Activated CD4-positive, alpha-beta T cell treated with anti-CD3 and anti-CD28 coated beads, Interleukin-2, amount 10 ng/mL, durations not matched to agents 7 days and 5 days (primary cell): ENCODE measurements around the gene KRT3. TPM values are rescaled to one million over a fixed set of nuclear protein-coding genes. Genes with fewer than 3 reads are reported as not detected.

Source experiments
- CTCF ChIA-PET: fragments of 350-600 bp; sonication (Branson Sonifier 250); formaldehyde crosslinking; loops from one replicate; lab custom pipeline; 2021; ENCODE audit warnings: antibody characterized with exemption; lab: Charles Lee
- POLR2A ChIA-PET: fragments of 350-600 bp; sonication (Branson Sonifier 250); formaldehyde crosslinking; loops from one replicate; lab custom pipeline; 2021; ENCODE audit warnings: antibody characterized with exemption; lab: Charles Lee
- DNase-seq: peaks from one replicate; pipeline ENCODE4 v3.0.0-alpha.2; 2020
- H3K27ac Mint-ChIP-seq: one replicate; pipeline ENCODE4 v1.8.0; 2021; ENCODE audit warnings: mild to moderate bottlenecking, moderate library complexity, mixed read lengths
- H3K27me3 Mint-ChIP-seq: one replicate; pipeline ENCODE4 v1.8.0; 2021; ENCODE audit warnings: mixed read lengths
- H3K36me3 Mint-ChIP-seq: one replicate; pipeline ENCODE4 v1.8.0; 2021; ENCODE audit warnings: low read depth, mixed read lengths
- H3K4me1 Mint-ChIP-seq: one replicate; pipeline ENCODE4 v1.8.0; 2021; ENCODE audit warnings: mixed read lengths
- H3K4me3 Mint-ChIP-seq: one replicate; pipeline ENCODE4 v1.8.0; 2021; ENCODE audit warnings: mild to moderate bottlenecking, moderate library complexity, mixed read lengths
- H3K9me3 Mint-ChIP-seq: one replicate; pipeline ENCODE4 v1.8.0; 2021; ENCODE audit warnings: mixed read lengths
- total RNA-seq, 2 experiments: library from RNA; stranded (reverse); gene quantifications; one replicate each; pipeline ENCODE4 v1.2.3, GENCODE V29; 2021

KRT3 gene
- total RNA-seq: not detected

DNA sequence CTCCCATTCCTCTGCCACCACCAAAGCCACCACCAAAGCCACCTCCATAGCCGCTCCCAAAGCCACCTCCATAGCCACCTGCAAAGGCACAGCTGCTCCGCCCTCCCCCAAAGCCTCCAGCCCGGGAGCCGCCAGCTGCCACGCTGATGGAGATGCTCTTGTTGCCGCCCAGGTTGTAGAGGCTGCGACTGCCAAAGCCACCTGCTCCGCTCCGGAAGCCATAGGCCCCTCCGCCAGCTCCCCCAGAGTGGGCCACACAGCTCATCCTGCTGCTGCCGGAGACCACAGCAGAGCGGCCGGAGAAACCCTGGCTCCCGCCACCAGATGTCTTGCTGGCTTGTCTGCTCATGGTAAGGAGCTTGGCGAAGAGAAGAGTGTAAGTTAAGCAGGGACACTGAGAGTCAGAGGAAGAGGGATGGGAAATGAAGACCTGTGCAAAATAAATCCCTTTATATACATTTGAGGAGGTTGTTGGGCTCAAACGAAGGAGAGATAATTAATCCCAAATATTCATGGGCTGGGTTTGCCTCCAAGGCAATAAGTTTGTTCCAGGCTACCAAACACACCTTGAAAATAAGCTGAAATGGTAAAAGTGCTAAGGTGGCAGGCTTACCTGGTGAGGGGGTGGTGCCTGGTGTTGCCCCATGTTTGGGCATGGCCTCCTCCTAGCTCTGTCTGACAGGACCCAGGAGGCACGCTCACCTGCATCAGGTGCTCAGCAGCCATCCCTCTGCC, at the start of gene KRT3:
Gene KRT3, minus strand, starts transcription at position 424 of the 735 bp plus-strand sequence. Its CDS starts 75 bp downstream, at position 349.
- ChIA-PET CTCF (interaction anchor here (1.3 to 1.7 kb wide), 2 partner anchors 15 to 185 kb away, joined by 3 read pairs; no protein-coding TSS in a partner anchor), POLR2A (no interaction called here)
- no peak within 1 kb of the TSS for H3K4me3 Mint-ChIP-seq
- H3K9me3 Mint-ChIP-seq: no peaks in the 10 kb centered on the region
- DNase-seq: no peak
- H3K36me3 Mint-ChIP-seq: no peaks in the 10 kb centered on the region
- peaks cover 4% of the 10 kb centered on the region for H3K27me3 Mint-ChIP-seq
- H3K27ac Mint-ChIP-seq: no peak within 1 kb of the TSS
- peaks cover 2% of the 10 kb centered on the region for H3K4me1 Mint-ChIP-seq

DNA sequence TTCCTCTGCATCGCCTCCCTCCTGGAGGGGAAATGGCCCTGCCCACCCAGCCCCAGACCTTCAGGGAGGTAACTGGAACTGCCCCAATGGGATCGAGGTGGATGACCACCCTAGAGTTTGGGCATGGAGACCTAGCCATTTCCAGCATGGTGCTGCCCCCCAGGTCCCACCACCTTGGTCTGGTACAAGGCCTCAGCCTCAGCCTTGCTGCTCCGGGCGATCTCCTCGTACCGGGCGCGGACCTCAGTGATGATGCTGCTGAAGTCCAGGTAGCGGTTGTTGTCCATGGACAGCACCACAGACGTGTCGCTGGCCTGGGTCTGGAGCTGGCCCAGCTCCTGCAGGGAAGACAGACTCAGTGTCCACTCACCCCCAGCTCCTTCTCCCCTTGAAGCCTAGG, 48.5 kb upstream of the KRT3 start:
- no peaks in the 10 kb centered on the region for H3K36me3 Mint-ChIP-seq
- no peaks in the 10 kb centered on the region for H3K9me3 Mint-ChIP-seq
- ChIA-PET POLR2A (no interaction called here), CTCF (no interaction called here)
- H3K4me1 Mint-ChIP-seq: peaks cover 1% of the 10 kb centered on the region
- H3K27ac Mint-ChIP-seq: no peak overlapping the region
- H3K4me3 Mint-ChIP-seq: no peak overlapping the region
- no peak for DNase-seq
- no peaks in the 10 kb centered on the region for H3K27me3 Mint-ChIP-seq

DNA sequence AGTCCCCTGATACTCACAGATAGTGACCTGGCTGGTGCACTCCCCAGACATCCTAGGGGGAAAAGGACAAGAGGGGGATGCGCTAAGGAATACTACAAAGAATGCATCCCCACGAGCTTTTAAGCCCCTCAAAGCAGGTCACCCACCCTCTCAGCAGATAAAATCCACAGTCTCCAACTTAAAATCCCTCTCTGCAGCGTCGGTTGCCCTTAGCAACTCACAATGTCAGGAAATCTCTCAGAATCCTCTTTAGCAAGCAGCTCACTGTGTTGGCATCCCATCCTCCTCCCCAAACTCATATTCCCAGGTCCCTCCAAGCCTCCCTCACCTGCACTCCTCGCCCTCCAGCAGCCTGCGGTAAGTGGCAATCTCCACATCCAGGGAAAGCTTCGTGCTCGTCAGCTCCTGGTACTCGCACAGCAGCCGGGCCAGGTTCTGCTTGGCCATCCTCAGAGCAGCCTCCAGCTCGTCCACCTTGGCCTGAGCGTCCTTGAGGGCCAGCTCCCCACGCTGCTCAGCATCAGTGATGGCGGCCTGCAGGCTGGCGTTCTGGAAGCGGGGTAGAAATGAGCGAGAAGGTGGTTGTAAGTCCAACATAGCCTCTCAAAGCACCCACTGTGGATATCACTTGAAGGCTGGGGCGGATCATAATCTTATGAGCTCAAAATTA, 43.7 kb upstream of the KRT3 start:
- Mint-ChIP-seq H3K27ac (no peak overlapping the region), H3K4me1 (peaks cover 24% of the 10 kb centered on the region), H3K4me3 (no peak overlapping the region), H3K36me3 (no peaks in the 10 kb centered on the region), H3K27me3 (no peaks in the 10 kb centered on the region), H3K9me3 (no peaks in the 10 kb centered on the region)
- CTCF ChIA-PET: interaction anchor here (1.1 kb wide), 1 partner anchor 23 kb away, joined by 3 read pairs; no protein-coding TSS in a partner anchor
- POLR2A ChIA-PET: no interaction called here
- DNase-seq: no peak

DNA sequence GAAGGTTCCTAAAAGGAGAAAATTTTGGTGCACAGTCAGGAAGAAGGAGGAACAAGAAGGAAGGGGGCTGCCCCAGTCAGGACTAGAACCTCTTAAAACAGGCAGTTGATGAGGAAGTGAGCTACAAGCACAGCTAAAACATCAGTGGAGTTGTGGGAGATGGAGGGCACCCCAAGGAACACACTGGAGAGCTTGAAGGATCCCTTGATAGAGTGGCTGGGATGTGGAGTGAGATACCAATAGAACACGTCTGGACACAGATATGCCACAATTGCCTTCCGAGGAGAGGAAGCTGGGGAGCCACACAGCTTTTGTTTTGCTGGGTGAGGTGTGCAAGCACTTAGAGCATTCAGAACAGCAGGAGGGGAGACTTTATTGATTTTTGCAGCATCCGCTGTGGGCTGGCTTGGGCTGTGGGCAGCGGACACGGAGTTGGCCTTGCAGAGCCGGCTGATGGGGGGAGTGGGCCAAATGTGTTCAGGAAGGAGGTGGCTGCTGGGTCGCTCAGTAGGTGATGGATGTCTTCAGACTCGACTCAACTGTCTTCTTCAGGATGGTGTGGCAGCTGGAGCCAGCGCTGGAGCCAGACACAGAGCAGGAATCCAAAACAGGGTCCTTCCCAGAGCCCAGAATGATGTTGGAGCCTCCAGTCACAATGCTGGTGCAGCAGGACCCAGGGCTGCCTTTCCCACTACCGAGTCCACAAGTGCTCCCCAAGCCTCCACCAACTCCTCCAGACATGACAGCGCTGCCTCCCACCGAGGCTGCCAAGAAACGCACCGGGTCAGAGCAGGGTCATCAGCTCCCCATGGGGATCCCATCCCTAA, 42.9 kb upstream of the KRT3 start:
- Mint-ChIP-seq H3K27me3 (no peaks in the 10 kb centered on the region), H3K4me1 (peaks cover 24% of the 10 kb centered on the region), H3K9me3 (no peaks in the 10 kb centered on the region), H3K27ac (no peak overlapping the region), H3K36me3 (no peaks in the 10 kb centered on the region), H3K4me3 (no peak overlapping the region)
- ChIA-PET POLR2A (no interaction called here), CTCF (interaction anchor here (0.7 to 1.1 kb wide), 2 partner anchors 15 to 22 kb away, joined by 3 read pairs; no protein-coding TSS in a partner anchor)
- DNase-seq: no peak

DNA sequence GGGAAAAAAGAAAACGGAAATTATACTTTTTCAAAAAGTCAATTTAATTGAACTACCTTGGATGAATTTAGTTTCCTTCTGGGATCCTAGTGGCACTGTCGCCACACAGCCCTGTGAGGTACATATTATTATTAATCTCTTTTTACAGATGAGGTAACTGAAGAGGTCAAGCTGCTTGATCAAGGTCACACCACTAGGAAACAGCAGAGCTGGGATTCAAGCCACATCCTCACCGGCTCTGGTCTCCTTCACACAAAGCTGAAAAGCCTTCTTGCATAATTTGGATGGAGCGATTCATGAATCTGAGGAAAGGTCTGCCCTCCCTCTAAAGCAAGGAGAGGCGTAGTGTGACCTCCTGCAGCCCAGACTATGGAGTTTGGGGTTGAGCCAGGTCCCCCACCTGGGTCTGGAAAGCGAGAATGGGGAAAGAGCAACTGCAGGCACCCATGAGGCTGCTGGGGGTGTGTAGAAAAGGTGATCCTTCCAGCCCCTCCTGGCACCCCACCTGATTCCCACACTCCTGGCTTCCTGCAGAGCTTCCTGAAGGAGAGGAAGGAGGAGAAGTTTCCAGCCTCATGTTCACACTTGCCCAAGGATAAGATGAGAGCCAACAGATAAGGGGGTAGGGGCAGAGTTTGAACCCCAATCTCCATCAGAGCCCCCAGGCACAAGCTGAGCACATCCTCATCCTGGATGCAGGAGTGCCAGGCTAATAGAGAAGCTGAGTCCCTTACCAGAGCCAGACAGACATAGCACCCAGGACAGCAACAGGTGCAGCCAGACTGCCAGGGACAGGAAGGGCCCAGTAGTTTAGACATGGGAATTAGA, 42.1 kb upstream of the KRT3 start:
- POLR2A ChIA-PET: no interaction called here
- Mint-ChIP-seq H3K9me3 (no peaks in the 10 kb centered on the region), H3K27me3 (no peaks in the 10 kb centered on the region), H3K36me3 (no peaks in the 10 kb centered on the region), H3K4me3 (no peak overlapping the region), H3K4me1 (peaks cover 24% of the 10 kb centered on the region), H3K27ac (no peak overlapping the region)
- CTCF ChIA-PET: interaction anchor here (0.7 kb wide), 1 partner anchor 14 kb away, joined by 3 read pairs; no protein-coding TSS in a partner anchor
- DNase-seq: no peak

DNA sequence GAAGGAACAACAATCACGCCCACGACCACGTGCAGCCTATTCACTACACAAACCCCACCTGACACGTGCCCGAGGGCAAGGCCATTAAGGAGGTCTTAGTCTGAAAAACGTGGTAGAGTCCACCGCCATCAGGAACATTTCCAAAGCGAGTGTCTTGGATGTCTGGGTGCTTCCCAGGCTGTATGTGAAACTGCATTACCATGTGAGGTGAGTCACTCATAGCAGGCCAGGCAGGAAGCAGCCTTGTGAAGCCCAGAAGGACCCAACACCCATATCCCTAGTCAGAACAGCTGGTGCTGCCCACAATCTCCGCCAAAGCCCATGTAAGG, 41.5 kb upstream of the KRT3 start:
- POLR2A ChIA-PET: no interaction called here
- Mint-ChIP-seq H3K27ac (no peak overlapping the region), H3K36me3 (no peaks in the 10 kb centered on the region), H3K4me3 (no peak overlapping the region), H3K9me3 (no peaks in the 10 kb centered on the region), H3K27me3 (no peaks in the 10 kb centered on the region), H3K4me1 (peaks cover 22% of the 10 kb centered on the region)
- DNase-seq: no peak
- CTCF ChIA-PET: no interaction called here

DNA sequence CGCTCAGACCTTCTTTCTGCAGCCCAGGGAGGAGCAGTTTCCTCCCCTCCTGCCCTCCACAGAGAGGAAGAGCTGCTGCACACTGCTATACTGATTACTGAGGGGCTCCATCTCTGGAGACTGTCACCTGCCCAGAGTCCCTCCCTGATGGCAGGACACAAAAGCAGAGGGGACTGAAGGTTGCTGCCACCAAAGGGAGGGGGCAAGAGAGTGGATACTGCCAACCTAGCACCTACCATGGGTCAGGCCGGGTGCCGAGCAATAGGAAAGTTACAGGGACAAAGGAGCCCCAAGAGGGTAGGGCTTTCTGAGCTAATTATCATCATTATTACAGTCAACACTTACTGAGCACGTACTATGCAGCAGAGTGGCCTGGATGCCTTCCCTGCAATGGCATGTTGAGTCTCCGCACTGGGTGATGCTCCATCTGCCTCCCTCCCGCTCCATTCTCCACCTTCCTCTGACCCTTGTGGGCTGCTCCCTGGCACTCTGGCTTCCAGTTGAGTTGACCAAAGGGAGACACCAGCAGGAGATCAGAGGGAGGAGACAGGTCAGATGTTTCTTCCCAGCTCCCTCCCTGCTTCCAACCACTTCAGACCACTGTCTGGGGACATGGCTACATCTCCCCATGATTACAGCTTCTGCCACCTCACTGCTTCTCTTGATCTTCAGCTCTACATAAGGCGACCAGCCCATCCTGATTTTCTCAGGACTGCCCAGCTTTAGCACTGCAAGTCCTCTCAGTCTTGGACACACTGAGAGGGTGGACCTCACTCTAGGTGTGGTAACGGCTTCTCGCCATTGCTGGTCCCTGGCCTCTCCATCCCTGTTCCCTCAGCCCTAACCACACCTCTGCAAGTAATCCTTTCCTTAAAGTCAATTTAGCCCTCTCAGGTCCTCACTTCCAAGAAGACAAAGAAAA, 40.8 kb upstream of the KRT3 start:
- peak overlapping the region; percentile 9 for H3K27ac Mint-ChIP-seq
- no peaks in the 10 kb centered on the region for H3K27me3 Mint-ChIP-seq
- peaks cover 22% of the 10 kb centered on the region for H3K4me1 Mint-ChIP-seq
- no peaks in the 10 kb centered on the region for H3K9me3 Mint-ChIP-seq
- H3K36me3 Mint-ChIP-seq: no peaks in the 10 kb centered on the region
- DNase-seq: no peak
- ChIA-PET CTCF (no interaction called here), POLR2A (no interaction called here)
- no peak overlapping the region for H3K4me3 Mint-ChIP-seq

DNA sequence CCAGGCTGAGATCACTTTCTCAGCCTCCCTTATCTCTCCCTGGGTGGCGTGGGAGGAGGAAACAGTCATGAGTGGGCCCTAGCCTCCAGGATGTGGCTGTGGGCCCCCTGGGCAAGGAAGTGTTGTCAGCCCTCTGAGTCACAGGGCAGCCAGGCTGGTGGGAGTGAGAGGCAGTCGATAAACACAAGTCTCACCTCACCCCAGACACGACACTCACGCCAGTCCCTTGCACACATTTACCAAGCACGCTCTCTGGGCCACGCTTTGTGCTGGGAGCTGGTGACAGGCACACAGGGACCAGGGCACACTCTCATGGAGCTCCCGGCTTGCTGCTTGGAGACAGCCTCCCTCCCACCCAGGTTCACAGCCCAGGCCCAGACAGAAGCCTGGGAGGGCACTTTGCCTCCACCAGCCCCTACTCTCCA, 40.1 kb upstream of the KRT3 start:
- ChIA-PET CTCF (interaction anchor here (1.0 to 1.1 kb wide), 2 partner anchors 44 to 524 kb away, joined by 3 to 4 read pairs; no protein-coding TSS in a partner anchor), POLR2A (no interaction called here)
- Mint-ChIP-seq H3K4me3 (no peak overlapping the region), H3K27me3 (no peaks in the 10 kb centered on the region), H3K27ac (peak overlapping the region; percentile 9), H3K4me1 (peaks cover 22% of the 10 kb centered on the region), H3K9me3 (no peaks in the 10 kb centered on the region), H3K36me3 (no peaks in the 10 kb centered on the region)
- no peak for DNase-seq

DNA sequence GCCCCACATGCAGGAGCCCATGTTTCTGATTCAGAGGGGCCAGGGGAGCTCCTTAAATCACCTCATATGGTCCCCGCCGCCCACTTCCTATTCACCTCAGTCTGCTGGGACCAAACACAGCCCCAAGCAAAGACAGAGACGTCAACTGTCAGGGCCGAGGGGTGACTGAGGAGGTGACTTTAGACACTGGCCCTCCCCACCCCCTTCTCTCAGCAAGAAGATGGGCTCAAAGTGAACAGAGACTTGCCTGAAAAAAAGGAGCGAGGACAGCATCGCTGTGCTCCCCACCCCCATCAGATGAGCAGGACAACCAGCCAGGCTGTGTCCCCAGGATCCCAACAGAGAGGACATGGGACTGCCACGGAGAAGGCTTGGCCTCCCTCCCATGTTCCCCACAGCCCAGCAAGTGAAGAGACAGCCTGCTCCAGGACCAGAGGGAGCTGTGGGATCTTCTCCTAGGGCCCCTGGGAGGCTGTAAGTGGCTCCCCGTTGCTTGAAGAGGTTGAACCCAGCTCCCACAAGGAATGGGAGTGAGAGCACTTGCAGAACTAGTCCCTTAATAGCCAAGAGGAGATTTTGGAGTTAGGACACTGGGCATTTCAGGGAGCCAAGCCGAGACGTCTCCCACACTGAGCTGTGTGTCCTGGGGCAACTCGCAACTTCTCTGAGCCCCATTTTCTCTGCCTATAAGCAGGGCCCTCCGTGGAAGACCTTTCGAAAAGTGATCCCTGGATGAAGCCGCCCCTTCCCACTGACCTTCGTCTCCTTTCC, 39.5 kb upstream of the KRT3 start:
- no peak overlapping the region for H3K27ac Mint-ChIP-seq
- no peak for DNase-seq
- H3K27me3 Mint-ChIP-seq: no peaks in the 10 kb centered on the region
- CTCF ChIA-PET: interaction anchor here (1.0 to 1.1 kb wide), 2 partner anchors 44 to 524 kb away, joined by 3 to 4 read pairs; no protein-coding TSS in a partner anchor
- POLR2A ChIA-PET: no interaction called here
- no peaks in the 10 kb centered on the region for H3K36me3 Mint-ChIP-seq
- peaks cover 22% of the 10 kb centered on the region for H3K4me1 Mint-ChIP-seq
- no peak overlapping the region for H3K4me3 Mint-ChIP-seq
- H3K9me3 Mint-ChIP-seq: no peaks in the 10 kb centered on the region

DNA sequence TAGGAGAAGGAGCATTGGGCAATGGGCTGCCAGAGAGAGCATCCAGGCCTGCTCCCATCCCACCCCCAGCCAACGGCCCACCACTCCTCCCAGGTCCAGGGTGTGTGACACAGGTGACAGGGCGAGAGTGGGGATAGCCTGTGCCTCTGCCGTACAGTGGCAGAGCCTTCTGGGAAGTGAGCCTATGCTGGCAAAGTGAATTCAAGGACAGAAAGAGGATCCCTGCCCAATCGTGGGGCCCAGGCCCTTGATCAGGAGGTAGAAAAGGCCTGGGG, 38.7 kb upstream of the KRT3 start:
- H3K4me1 Mint-ChIP-seq: peaks cover 22% of the 10 kb centered on the region
- ChIA-PET POLR2A (no interaction called here), CTCF (no interaction called here)
- H3K27ac Mint-ChIP-seq: no peak overlapping the region
- DNase-seq: no peak
- H3K9me3 Mint-ChIP-seq: no peaks in the 10 kb centered on the region
- no peak overlapping the region for H3K4me3 Mint-ChIP-seq
- no peaks in the 10 kb centered on the region for H3K27me3 Mint-ChIP-seq
- no peaks in the 10 kb centered on the region for H3K36me3 Mint-ChIP-seq
